ENCODE measurements around the gene NFE2L3.

- TF ChIP-seq POLR2A (IDR thresholded peaks at IDR 0.05) (no peak), CTCF (IDR thresholded peaks at IDR 0.05) (no peak)
These were observed 15.2 kb upstream of the NFE2L3 start for GRCh38 chr7:26136831-26137230.

Measured in esophagus squamous epithelium (tissue), 4 donors.